ENCODE results near the gene PIGK.

PIGK gene

DNA sequence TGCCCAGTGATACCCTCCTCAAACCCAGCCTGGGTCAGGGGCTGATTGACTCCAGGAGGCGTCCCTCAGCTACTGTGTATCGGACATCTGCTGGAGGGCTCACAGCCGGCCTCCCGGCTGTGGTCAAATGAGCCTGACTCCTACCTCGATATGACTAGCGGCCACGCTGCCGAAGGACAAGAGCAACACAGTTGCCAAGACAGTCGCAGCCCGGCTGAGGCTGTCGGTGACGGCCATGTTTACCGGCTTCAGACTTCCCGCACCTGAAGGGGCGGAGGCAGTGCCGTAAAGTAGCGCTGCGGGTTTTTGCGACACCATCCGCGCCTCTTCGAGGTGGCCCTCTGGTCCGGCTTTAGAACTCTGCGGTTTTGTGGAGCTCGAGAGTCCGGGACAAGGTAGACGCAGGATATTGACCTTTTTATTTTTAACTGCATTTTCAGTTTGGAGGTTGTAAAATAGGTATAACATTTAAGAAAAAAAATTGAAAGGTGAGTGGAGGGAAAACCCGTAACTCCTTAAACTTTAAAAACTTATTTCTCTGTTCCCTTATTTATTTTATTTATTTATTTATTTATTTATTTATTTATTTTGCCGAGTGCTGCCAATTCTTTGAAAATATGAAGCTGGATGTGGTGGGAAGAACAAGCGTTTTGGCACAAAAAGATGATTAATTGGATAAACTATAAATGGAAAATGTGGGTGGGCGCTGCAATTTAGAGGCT lies at the start of gene PIGK:
Gene PIGK, minus strand, starts transcription at position 265 of the 722 bp plus-strand sequence. Its CDS starts 28 bp downstream, at position 237.
- H3K4me3 ChIP-seq (ENCODE audit: low read depth, low read length): peak within 1 kb of the TSS; percentile 91
- H3K36me3 ChIP-seq (ENCODE audit: control insufficient read depth, insufficient read depth, low read length): peaks cover 16% of the 10 kb centered on the region
- H3K27ac ChIP-seq (ENCODE audit: low read depth, low read length): peak within 1 kb of the TSS; percentile 32
- H3K9ac ChIP-seq (ENCODE audit: low read length): peak within 1 kb of the TSS; percentile 85
- peaks cover 8% of the 10 kb centered on the region; the same call in 1 of the 2 replicates for H3K9me3 ChIP-seq (ENCODE audit: control insufficient read depth, insufficient read depth, low read depth, low read length)
- H3K4me1 ChIP-seq (ENCODE audit: control insufficient read depth, insufficient read depth, low read length): peaks cover 5% of the 10 kb centered on the region; the same call in 1 of the 2 replicates
- no peaks in the 10 kb centered on the region for H3K27me3 ChIP-seq (ENCODE audit: control insufficient read depth, insufficient read depth, low read length)

DNA sequence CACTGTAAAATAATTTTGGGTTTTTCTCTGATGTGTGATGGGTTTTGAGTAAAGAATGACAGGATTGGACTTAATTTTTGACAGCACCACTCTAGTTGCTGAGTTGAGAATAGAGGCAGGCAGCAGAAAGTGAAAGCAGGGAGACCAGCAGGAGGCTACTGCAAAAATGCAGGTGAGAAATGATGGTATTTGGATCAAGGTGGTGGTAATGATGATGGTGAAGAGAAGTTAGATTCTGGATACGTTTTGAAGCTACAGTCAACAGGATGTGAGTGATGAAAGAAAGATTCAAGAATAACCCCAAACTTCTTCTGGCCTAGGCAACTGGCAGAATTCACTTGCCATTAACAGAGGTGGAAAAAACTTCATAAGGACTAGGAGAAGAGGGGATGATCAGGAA lies 47.8 kb upstream of the PIGK start:
- H3K27me3 ChIP-seq (ENCODE audit: control insufficient read depth, insufficient read depth, low read length): peaks cover 9% of the 10 kb centered on the region
- no peak overlapping the region for H3K9ac ChIP-seq (ENCODE audit: low read length)
- H3K4me1 ChIP-seq (ENCODE audit: control insufficient read depth, insufficient read depth, low read length): no peaks in the 10 kb centered on the region; the same call in 1 of the 2 replicates
- H3K9me3 ChIP-seq (ENCODE audit: control insufficient read depth, insufficient read depth, low read depth, low read length): no peaks in the 10 kb centered on the region
- no peak overlapping the region for H3K27ac ChIP-seq (ENCODE audit: low read depth, low read length)
- no peak overlapping the region for H3K4me3 ChIP-seq (ENCODE audit: low read depth, low read length)
- no peaks in the 10 kb centered on the region for H3K36me3 ChIP-seq (ENCODE audit: control insufficient read depth, insufficient read depth, low read length)

DNA sequence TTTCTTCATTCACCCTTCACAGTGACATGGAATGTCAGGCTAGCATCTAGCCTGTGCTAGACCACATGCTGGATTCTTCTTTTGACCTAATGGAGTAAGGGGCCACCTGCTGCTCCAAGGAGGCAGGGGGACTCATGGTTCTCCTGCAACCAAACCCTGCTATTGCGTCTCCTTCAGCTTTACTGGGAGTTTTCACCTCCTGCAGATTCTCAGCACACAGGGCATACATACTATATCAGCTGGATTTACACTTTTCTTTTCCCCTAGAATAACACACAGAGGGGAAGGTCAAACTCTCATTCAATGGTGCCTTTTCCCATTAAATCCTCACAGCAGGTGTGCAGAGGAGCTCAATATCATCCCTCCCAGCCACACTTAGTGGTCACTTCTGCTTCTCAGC lies 46.0 kb upstream of the PIGK start:
- Histone ChIP-seq H3K9me3 (ENCODE audit: control insufficient read depth, insufficient read depth, low read depth, low read length) (no peaks in the 10 kb centered on the region), H3K4me1 (ENCODE audit: control insufficient read depth, insufficient read depth, low read length) (no peaks in the 10 kb centered on the region; the same call in 1 of the 2 replicates), H3K27me3 (ENCODE audit: control insufficient read depth, insufficient read depth, low read length) (peaks cover 10% of the 10 kb centered on the region), H3K4me3 (ENCODE audit: low read depth, low read length) (no peak overlapping the region), H3K9ac (ENCODE audit: low read length) (no peak overlapping the region), H3K27ac (ENCODE audit: low read depth, low read length) (no peak overlapping the region), H3K36me3 (ENCODE audit: control insufficient read depth, insufficient read depth, low read length) (no peaks in the 10 kb centered on the region)

DNA sequence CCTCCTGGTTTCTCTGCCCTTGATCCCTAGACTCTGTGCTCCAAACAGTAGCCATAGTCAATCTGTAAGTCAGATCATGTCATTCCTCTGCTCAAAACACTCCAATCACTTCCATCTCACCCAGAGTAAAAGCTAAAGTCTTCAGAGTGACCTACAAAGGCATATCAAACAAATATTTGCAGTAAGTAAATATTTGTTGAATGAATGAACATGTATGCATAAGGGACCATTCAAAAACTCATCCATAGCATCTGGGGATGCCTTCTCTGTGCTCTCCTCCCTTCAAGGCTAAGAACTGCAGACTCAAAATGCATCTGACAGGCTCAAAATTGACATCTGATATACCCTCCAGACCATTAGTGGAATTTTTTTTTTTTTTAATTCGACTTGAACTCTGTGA lies 44.5 kb upstream of the PIGK start:
- no peak overlapping the region for H3K27ac ChIP-seq (ENCODE audit: low read depth, low read length)
- peaks cover 10% of the 10 kb centered on the region for H3K27me3 ChIP-seq (ENCODE audit: control insufficient read depth, insufficient read depth, low read length)
- no peaks in the 10 kb centered on the region for H3K9me3 ChIP-seq (ENCODE audit: control insufficient read depth, insufficient read depth, low read depth, low read length)
- no peaks in the 10 kb centered on the region; the same call in 1 of the 2 replicates for H3K4me1 ChIP-seq (ENCODE audit: control insufficient read depth, insufficient read depth, low read length)
- no peak overlapping the region for H3K9ac ChIP-seq (ENCODE audit: low read length)
- no peak overlapping the region for H3K4me3 ChIP-seq (ENCODE audit: low read depth, low read length)
- H3K36me3 ChIP-seq (ENCODE audit: control insufficient read depth, insufficient read depth, low read length): no peaks in the 10 kb centered on the region

DNA sequence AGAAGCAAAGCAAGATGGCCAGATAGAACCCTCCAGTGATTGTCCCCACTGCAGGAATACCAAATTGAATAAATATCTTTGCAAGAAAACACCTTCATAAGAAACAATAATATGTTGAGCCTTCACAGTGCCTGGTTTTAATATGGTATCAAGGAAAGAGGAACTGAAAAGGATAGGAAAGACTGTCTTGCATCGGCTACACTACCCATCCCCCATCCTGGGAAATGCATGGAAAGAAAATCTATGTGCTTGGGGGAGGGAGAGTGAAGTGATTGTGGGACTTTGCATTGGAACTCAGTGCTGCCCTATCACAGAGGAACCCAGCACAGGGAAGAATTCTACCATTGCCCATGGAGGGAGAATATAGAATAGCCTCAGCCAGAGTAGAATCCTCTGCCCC lies 34.0 kb upstream of the PIGK start:
- Histone ChIP-seq H3K4me1 (ENCODE audit: control insufficient read depth, insufficient read depth, low read length) (no peaks in the 10 kb centered on the region), H3K9me3 (ENCODE audit: control insufficient read depth, insufficient read depth, low read depth, low read length) (0 out of 2 replicates have a peak, but pooled peaks cover 7% of the 10 kb centered on the region), H3K36me3 (ENCODE audit: control insufficient read depth, insufficient read depth, low read length) (no peaks in the 10 kb centered on the region), H3K4me3 (ENCODE audit: low read depth, low read length) (no peak overlapping the region), H3K27me3 (ENCODE audit: control insufficient read depth, insufficient read depth, low read length) (no peaks in the 10 kb centered on the region), H3K9ac (ENCODE audit: low read length) (no peak overlapping the region), H3K27ac (ENCODE audit: low read depth, low read length) (no peak overlapping the region)

DNA sequence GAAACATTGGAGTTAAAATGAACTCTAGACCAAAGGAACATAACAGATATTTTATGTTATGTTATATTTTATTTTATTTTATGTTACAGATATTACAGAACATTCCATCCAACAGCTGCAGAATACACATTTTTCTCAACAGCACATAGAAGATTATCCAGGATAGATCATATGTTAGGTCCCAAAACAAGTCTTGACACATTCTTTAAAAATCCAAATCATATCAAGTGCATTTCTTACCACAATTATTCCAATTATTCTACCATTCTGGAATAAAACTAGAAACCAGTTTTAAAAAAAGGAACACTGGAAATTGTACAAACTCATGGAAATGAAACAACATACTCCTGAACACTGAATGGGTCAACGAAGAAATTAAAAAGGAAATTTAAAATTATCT lies 30.9 kb upstream of the PIGK start:
- Histone ChIP-seq H3K4me1 (ENCODE audit: control insufficient read depth, insufficient read depth, low read length) (no peaks in the 10 kb centered on the region), H3K27ac (ENCODE audit: low read depth, low read length) (no peak overlapping the region), H3K9me3 (ENCODE audit: control insufficient read depth, insufficient read depth, low read depth, low read length) (peaks cover 11% of the 10 kb centered on the region; the same call in 1 of the 2 replicates)

DNA sequence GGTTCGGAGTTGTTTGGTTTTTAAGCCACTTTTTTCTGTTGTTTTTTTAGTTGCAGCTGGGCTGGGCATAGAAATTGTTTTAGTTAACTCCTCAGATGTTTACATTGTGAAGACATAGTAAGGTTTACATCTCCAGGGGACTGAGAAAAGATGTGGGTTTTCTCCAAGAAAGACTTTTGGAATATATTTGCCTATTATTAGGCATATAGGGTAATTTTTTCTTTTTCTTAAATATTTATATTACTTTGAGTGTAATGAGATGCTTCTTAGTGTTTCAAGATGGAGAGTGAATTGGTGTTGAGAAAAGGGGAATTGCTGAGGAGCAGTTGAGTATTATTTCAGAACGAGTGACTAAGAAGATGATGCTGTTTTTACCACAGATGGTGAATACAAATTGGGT lies 26.6 kb upstream of the PIGK start:
- Histone ChIP-seq H3K27me3 (ENCODE audit: control insufficient read depth, insufficient read depth, low read length) (no peaks in the 10 kb centered on the region), H3K27ac (ENCODE audit: low read depth, low read length) (no peak overlapping the region), H3K4me3 (ENCODE audit: low read depth, low read length) (no peak overlapping the region), H3K36me3 (ENCODE audit: control insufficient read depth, insufficient read depth, low read length) (no peaks in the 10 kb centered on the region), H3K9ac (ENCODE audit: low read length) (no peak overlapping the region), H3K4me1 (ENCODE audit: control insufficient read depth, insufficient read depth, low read length) (no peaks in the 10 kb centered on the region), H3K9me3 (ENCODE audit: control insufficient read depth, insufficient read depth, low read depth, low read length) (peaks cover 14% of the 10 kb centered on the region; the same call in 1 of the 2 replicates)

More for the DNA sequence above, 30.9 kb upstream of the PIGK start:
- Histone ChIP-seq H3K27me3 (ENCODE audit: control insufficient read depth, insufficient read depth, low read length) (no peaks in the 10 kb centered on the region), H3K36me3 (ENCODE audit: control insufficient read depth, insufficient read depth, low read length) (no peaks in the 10 kb centered on the region), H3K9ac (ENCODE audit: low read length) (no peak overlapping the region), H3K4me3 (ENCODE audit: low read depth, low read length) (no peak overlapping the region)

DNA sequence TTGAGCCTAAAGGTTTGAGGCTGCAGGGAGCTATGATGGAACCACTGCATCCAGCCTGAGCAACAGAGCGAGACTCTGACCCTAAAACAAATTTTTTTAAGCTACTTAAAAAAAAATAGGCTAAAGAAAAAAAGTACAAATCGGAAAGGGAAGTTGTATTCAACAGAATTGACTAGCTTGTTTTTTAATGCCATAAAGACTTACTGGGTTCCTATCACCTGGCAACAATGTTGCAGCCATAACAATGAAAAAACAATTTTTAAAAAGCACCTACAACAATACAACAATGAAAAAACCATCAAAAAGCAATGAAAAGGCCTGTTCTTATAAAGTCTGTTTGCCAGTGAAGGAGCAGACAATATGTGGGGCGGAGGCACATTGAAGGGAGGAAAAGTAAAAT lies 20.1 kb upstream of the PIGK start:
- Histone ChIP-seq H3K27me3 (ENCODE audit: control insufficient read depth, insufficient read depth, low read length) (no peaks in the 10 kb centered on the region), H3K36me3 (ENCODE audit: control insufficient read depth, insufficient read depth, low read length) (no peaks in the 10 kb centered on the region), H3K9ac (ENCODE audit: low read length) (no peak overlapping the region), H3K4me1 (ENCODE audit: control insufficient read depth, insufficient read depth, low read length) (no peaks in the 10 kb centered on the region), H3K9me3 (ENCODE audit: control insufficient read depth, insufficient read depth, low read depth, low read length) (0 out of 2 replicates have a peak, but pooled peaks cover 3% of the 10 kb centered on the region), H3K4me3 (ENCODE audit: low read depth, low read length) (no peak overlapping the region), H3K27ac (ENCODE audit: low read depth, low read length) (no peak overlapping the region)

DNA sequence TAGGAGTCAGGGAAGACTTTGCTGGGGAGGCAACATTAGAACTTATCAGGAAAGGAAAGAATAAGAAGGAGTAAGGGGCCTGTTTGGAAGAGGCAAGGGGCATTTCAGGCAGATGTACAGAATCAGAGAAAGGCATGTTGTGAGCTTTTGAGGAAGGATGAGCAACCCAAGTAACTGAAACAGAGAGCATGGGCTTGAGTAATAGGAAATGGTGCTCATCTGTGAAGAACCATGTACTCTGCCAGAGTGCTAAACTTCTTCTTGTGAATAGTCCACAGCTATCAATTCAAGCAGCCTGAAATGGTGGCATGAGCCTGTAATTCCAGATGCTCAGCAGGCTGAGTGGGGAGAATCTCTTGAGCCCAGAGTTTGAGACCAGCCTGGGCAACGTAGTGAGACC lies 19.2 kb upstream of the PIGK start:
- Histone ChIP-seq H3K9ac (ENCODE audit: low read length) (no peak overlapping the region), H3K4me1 (ENCODE audit: control insufficient read depth, insufficient read depth, low read length) (no peaks in the 10 kb centered on the region), H3K9me3 (ENCODE audit: control insufficient read depth, insufficient read depth, low read depth, low read length) (0 out of 2 replicates have a peak, but pooled peaks cover 3% of the 10 kb centered on the region)

DNA sequence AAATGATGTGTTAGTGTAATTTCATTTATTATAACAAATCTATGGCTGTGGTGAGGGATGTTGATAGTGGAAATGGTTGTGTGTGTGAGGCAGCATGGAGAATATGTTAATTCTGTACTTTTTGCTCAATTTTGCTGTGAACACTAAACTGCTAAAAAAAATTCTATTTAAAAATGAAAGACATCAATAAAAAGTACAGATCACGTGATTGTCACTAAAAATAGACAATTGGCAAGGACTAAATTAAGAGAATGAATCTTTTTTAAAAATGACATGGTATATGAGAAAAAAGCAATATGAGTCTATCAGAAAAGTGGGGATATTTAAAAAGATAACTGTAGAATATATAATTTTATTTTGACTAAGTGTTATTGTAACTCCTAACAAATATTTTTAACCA lies 15.7 kb upstream of the PIGK start:
- no peaks in the 10 kb centered on the region for H3K4me1 ChIP-seq (ENCODE audit: control insufficient read depth, insufficient read depth, low read length)
- H3K9me3 ChIP-seq (ENCODE audit: control insufficient read depth, insufficient read depth, low read depth, low read length): no peaks in the 10 kb centered on the region
- H3K9ac ChIP-seq (ENCODE audit: low read length): no peak overlapping the region
- no peaks in the 10 kb centered on the region for H3K36me3 ChIP-seq (ENCODE audit: control insufficient read depth, insufficient read depth, low read length)
- no peaks in the 10 kb centered on the region for H3K27me3 ChIP-seq (ENCODE audit: control insufficient read depth, insufficient read depth, low read length)
- no peak overlapping the region for H3K27ac ChIP-seq (ENCODE audit: low read depth, low read length)
- no peak overlapping the region for H3K4me3 ChIP-seq (ENCODE audit: low read depth, low read length)

More for the DNA sequence above, 19.2 kb upstream of the PIGK start:
- Histone ChIP-seq H3K4me3 (ENCODE audit: low read depth, low read length) (no peak overlapping the region), H3K27ac (ENCODE audit: low read depth, low read length) (no peak overlapping the region), H3K27me3 (ENCODE audit: control insufficient read depth, insufficient read depth, low read length) (no peaks in the 10 kb centered on the region), H3K36me3 (ENCODE audit: control insufficient read depth, insufficient read depth, low read length) (no peaks in the 10 kb centered on the region)

DNA sequence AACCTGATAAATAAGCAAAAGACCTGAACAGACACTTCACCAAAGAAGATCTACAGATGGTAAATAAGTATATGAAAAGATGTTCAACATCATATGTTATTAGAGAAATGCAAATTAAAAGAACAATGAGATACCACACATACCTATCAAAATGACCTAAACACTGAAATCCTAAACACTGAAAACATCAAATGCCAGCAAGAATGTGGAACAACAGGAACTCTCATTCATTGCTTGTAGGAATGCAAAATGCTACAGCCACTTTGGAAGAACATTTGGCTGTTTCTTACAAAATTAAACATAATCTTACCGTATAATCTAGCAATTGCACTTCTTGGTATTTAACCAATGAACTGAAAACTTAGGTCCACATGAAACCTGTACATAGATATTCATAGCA lies 14.9 kb upstream of the PIGK start:
- Histone ChIP-seq H3K27me3 (ENCODE audit: control insufficient read depth, insufficient read depth, low read length) (no peaks in the 10 kb centered on the region), H3K36me3 (ENCODE audit: control insufficient read depth, insufficient read depth, low read length) (no peaks in the 10 kb centered on the region), H3K4me3 (ENCODE audit: low read depth, low read length) (no peak overlapping the region), H3K9ac (ENCODE audit: low read length) (no peak overlapping the region), H3K4me1 (ENCODE audit: control insufficient read depth, insufficient read depth, low read length) (no peaks in the 10 kb centered on the region), H3K9me3 (ENCODE audit: control insufficient read depth, insufficient read depth, low read depth, low read length) (no peaks in the 10 kb centered on the region), H3K27ac (ENCODE audit: low read depth, low read length) (no peak overlapping the region)

Measured in HUES6 (cell line).